Measurements from ENCODE around the gene ZMYND19.

Gene ZMYND19

DNA sequence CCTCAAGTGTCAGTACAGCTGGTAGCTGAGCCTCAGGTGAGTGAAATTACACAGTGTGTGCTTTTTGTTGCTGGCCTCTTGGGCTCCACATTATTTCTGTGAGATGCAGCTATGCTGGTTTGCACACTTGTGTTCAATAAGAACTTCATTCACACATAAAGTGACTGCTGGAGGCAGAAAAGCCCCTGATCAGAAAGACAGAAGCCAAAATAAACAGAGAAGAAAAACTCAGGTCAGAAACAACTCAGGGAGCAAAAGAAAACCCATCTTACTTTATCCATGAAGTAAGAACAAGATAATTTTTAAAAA lies 55.2 kb downstream of the ZMYND19 start:
- ChIA-PET CTCF (interaction anchor here (0.6 to 2.0 kb wide), 28 partner anchors 9 to 803 kb away, joined by 3 to 35 read pairs (median 3); partner anchors contain the start of genes EXD3, MRPL41, NOXA1 and PNPLA7), POLR2A (interaction anchor here (0.8 to 1.5 kb wide), 4 partner anchors 17 to 110 kb away, joined by 3 to 5 read pairs (median 4); partner anchors contain the start of genes MRPL41 and NSMF)
- Histone ChIP-seq H3K36me3 (ENCODE audit: control insufficient read depth in 2 of 2, insufficient read depth in 1 of 2, low read length in 2 of 2) (no peaks in the 10 kb centered on the region), H3K4me3 (ENCODE audit: low read depth, low read length) (no peak overlapping the region), H3K9me3 (ENCODE audit: control insufficient read depth, insufficient read depth, low read depth, low read length) (no peaks in the 10 kb centered on the region), H3K4me1 (ENCODE audit: control insufficient read depth, insufficient read depth, low read length) (no peaks in the 10 kb centered on the region), H3K27ac (ENCODE audit: extremely low read depth, low read depth, low read length) (no peak overlapping the region)
- no peak for TF ChIP-seq ZNF169 (tag by site-specific recombination; IDR thresholded peaks at IDR 0.05)
- TF ChIP-seq BCL11A (tag by site-specific recombination; IDR thresholded peaks at IDR 0.05; ENCODE audit: low read depth), result peak; percentile 12; the same call in 1 of the 2 replicates
- no peak for TF ChIP-seq ZNF391 (tag by site-specific recombination; IDR thresholded peaks at IDR 0.05; ENCODE audit: borderline replicate concordance, low read depth)
- no peak for TF ChIP-seq ZNF791 (tag by site-specific recombination; IDR thresholded peaks at IDR 0.05)

DNA sequence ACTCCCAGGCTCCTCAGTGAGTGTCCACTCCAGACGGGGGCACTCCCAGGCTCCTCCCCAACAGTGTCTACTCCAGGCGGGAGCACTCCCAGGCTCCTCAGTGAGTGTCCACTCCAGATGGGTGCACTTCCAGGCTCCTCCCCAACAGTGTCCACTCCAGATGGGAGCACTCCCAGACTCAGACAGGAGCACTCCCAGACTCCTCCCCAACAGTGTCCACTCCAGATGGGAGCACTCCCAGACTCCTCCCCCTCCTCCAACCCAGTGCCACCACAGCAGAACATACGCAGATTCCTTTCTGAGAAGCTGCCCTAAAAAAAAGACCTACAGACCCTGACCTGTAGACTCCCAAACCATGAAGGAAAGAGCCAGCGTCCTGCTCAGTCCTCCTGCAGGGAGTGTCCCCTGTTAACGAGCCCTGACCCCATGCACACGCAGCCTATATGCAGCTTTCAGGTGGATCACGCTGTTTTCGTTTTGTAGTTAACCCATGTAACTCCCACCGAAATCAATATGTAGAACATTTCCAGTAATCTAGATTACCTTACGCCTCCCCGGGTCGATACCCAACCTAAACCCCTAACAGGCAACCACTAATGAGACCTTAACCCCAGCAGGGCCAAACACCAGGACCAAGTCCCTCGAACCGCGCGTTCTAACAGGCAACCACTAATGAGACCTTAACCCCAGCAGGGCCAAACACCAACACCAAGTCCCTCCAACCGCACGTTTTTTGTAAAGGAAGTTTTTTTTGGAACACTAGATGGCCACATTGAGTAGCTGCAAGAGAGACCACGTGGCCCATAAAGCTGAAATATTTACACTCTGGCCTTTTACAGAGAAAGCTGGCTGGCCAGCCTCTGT lies 55.8 kb downstream of the ZMYND19 start:
- H3K9me3 ChIP-seq (ENCODE audit: control insufficient read depth, insufficient read depth, low read depth, low read length), result no peaks in the 10 kb centered on the region
- ChIA-PET POLR2A (interaction anchor here (0.6 to 1.5 kb wide), 5 partner anchors 17 to 110 kb away, joined by 3 to 5 read pairs (median 3); partner anchors contain the start of genes MRPL41 and NSMF), CTCF (interaction anchor here (0.6 to 2.0 kb wide), 29 partner anchors 8 to 803 kb away, joined by 3 to 35 read pairs (median 3); partner anchors contain the start of genes EXD3, MRPL41, NOXA1 and PNPLA7)
- no peaks in the 10 kb centered on the region for H3K36me3 ChIP-seq (ENCODE audit: control insufficient read depth in 2 of 2, insufficient read depth in 1 of 2, low read length in 2 of 2)
- no peak overlapping the region for H3K27ac ChIP-seq (ENCODE audit: extremely low read depth, low read depth, low read length)
- no peak overlapping the region for H3K4me3 ChIP-seq (ENCODE audit: low read depth, low read length)
- no peaks in the 10 kb centered on the region for H3K4me1 ChIP-seq (ENCODE audit: control insufficient read depth, insufficient read depth, low read length)
- TF ChIP-seq, protein P1, sequence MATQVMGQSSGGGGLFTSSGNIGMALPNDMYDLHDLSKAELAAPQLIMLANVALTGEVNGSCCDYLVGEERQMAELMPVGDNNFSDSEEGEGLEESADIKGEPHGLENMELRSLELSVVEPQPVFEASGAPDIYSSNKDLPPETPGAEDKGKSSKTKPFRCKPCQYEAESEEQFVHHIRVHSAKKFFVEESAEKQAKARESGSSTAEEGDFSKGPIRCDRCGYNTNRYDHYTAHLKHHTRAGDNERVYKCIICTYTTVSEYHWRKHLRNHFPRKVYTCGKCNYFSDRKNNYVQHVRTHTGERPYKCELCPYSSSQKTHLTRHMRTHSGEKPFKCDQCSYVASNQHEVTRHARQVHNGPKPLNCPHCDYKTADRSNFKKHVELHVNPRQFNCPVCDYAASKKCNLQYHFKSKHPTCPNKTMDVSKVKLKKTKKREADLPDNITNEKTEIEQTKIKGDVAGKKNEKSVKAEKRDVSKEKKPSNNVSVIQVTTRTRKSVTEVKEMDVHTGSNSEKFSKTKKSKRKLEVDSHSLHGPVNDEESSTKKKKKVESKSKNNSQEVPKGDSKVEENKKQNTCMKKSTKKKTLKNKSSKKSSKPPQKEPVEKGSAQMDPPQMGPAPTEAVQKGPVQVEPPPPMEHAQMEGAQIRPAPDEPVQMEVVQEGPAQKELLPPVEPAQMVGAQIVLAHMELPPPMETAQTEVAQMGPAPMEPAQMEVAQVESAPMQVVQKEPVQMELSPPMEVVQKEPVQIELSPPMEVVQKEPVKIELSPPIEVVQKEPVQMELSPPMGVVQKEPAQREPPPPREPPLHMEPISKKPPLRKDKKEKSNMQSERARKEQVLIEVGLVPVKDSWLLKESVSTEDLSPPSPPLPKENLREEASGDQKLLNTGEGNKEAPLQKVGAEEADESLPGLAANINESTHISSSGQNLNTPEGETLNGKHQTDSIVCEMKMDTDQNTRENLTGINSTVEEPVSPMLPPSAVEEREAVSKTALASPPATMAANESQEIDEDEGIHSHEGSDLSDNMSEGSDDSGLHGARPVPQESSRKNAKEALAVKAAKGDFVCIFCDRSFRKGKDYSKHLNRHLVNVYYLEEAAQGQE (tag by site-specific recombination; IDR thresholded peaks at IDR 0.05), result no peak
- TF ChIP-seq ZNF292 (tag by site-specific recombination; IDR thresholded peaks at IDR 0.05; ENCODE audit: borderline replicate concordance, low read depth) (no peak), EGR2 (tag by site-specific recombination; IDR thresholded peaks at IDR 0.05; ENCODE audit: low read depth) (no peak), ZNF169 (tag by site-specific recombination; IDR thresholded peaks at IDR 0.05) (no peak), SCRT1 (tag by site-specific recombination; IDR thresholded peaks at IDR 0.05; ENCODE audit: borderline replicate concordance) (peak; percentile 37; the same call in 1 of the 2 replicates), ZNF768 (tag by site-specific recombination; IDR thresholded peaks at IDR 0.05) (no peak), ZFP69B (tag by site-specific recombination; IDR thresholded peaks at IDR 0.05) (no peak), SP2 (tag by site-specific recombination; IDR thresholded peaks at IDR 0.05) (no peak), ZNF366 (tag by site-specific recombination; conservative IDR thresholded peaks at IDR 0.05) (no peak), ZNF324 (tag by site-specific recombination; IDR thresholded peaks at IDR 0.05) (0 out of 2 replicates have a peak, but pooled peaks have one; percentile 33), ZNF596 (tag by site-specific recombination; IDR thresholded peaks at IDR 0.05) (no peak), ZNF654 (tag by site-specific recombination; IDR thresholded peaks at IDR 0.05; ENCODE audit: low read depth) (peak; percentile 54), RBAK (tag by site-specific recombination; IDR thresholded peaks at IDR 0.05) (no peak), ZNF521 (tag by site-specific recombination; IDR thresholded peaks at IDR 0.05) (no peak), ZNF830 (tag by site-specific recombination; IDR thresholded peaks at IDR 0.05; ENCODE audit: low read depth) (no peak), KLF1 (tag by site-specific recombination; IDR thresholded peaks at IDR 0.05) (no peak), GLI2 (tag by site-specific recombination; IDR thresholded peaks at IDR 0.05; ENCODE audit: borderline replicate concordance, low read depth) (no peak)
- TF ChIP-seq, protein P2, sequence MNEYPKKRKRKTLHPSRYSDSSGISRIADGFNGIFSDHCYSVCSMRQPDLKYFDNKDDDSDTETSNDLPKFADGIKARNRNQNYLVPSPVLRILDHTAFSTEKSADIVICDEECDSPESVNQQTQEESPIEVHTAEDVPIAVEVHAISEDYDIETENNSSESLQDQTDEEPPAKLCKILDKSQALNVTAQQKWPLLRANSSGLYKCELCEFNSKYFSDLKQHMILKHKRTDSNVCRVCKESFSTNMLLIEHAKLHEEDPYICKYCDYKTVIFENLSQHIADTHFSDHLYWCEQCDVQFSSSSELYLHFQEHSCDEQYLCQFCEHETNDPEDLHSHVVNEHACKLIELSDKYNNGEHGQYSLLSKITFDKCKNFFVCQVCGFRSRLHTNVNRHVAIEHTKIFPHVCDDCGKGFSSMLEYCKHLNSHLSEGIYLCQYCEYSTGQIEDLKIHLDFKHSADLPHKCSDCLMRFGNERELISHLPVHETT (tag by site-specific recombination; IDR thresholded peaks at IDR 0.05), result no peak
- TF ChIP-seq, protein P3, sequence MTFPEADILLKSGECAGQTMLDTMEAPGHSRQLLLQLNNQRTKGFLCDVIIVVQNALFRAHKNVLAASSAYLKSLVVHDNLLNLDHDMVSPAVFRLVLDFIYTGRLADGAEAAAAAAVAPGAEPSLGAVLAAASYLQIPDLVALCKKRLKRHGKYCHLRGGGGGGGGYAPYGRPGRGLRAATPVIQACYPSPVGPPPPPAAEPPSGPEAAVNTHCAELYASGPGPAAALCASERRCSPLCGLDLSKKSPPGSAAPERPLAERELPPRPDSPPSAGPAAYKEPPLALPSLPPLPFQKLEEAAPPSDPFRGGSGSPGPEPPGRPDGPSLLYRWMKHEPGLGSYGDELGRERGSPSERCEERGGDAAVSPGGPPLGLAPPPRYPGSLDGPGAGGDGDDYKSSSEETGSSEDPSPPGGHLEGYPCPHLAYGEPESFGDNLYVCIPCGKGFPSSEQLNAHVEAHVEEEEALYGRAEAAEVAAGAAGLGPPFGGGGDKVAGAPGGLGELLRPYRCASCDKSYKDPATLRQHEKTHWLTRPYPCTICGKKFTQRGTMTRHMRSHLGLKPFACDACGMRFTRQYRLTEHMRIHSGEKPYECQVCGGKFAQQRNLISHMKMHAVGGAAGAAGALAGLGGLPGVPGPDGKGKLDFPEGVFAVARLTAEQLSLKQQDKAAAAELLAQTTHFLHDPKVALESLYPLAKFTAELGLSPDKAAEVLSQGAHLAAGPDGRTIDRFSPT (tag by site-specific recombination; IDR thresholded peaks at IDR 0.05), result no peak
- TF ChIP-seq, protein P4, sequence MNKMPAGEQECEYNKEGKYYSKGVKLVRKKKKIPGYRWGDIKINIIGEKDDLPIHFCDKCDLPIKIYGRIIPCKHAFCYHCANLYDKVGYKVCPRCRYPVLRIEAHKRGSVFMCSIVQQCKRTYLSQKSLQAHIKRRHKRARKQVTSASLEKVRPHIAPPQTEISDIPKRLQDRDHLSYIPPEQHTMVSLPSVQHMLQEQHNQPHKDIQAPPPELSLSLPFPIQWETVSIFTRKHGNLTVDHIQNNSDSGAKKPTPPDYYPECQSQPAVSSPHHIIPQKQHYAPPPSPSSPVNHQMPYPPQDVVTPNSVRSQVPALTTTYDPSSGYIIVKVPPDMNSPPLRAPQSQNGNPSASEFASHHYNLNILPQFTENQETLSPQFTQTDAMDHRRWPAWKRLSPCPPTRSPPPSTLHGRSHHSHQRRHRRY (tag by site-specific recombination; IDR thresholded peaks at IDR 0.05), result no peak

Measured in HEK293 (cell line).